OCI-M2 (cell line): ENCODE data around the gene NUMB.

Source experiments
- DNase-seq: peaks from one replicate; lab custom pipeline; 2025; ENCODE audit not compliant: unreplicated experiment; lab: John Stamatoyannopoulos, UW

The NUMB gene

DNA sequence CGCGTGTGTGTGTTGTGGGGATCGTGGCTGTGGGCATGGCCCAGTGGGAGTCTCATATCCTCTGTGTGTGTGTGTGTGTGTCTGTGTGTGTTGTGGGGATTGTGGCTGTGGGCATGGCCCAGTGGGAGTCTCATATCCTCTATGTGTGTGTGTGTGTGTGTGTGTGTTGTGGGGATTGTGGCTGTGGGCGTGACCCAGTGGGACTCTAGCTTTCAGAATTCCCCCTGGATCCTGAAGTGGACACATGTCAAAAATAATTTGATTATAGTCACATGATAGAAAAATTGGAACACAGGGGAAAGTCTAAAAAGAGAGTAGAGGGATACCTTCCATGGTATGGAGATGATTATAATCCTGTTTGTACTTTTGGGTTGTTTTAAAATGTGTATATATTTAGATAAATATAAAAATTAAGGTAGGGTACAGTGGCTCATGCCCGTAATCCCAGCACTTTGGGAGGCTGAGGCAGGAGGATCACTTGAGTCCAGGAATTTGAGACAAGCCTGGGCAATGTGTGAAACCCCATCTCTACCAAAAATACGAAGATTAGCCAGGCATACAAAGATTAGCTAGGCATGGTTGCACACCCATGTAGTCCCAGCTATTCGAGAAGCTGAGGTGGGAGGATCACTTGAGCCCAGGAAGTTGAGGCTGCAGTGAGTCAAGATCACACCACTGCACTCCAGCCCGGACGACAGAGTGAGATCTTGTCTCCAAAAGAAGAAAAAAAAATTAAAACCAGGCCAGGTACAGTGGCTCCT lies 210.1 kb downstream of the NUMB start:
- DNase-seq = no peak

GRCh38 chr14:73246387-73247150 lies 211.8 kb downstream of the NUMB start:
- DNase-seq = no peak

DNA sequence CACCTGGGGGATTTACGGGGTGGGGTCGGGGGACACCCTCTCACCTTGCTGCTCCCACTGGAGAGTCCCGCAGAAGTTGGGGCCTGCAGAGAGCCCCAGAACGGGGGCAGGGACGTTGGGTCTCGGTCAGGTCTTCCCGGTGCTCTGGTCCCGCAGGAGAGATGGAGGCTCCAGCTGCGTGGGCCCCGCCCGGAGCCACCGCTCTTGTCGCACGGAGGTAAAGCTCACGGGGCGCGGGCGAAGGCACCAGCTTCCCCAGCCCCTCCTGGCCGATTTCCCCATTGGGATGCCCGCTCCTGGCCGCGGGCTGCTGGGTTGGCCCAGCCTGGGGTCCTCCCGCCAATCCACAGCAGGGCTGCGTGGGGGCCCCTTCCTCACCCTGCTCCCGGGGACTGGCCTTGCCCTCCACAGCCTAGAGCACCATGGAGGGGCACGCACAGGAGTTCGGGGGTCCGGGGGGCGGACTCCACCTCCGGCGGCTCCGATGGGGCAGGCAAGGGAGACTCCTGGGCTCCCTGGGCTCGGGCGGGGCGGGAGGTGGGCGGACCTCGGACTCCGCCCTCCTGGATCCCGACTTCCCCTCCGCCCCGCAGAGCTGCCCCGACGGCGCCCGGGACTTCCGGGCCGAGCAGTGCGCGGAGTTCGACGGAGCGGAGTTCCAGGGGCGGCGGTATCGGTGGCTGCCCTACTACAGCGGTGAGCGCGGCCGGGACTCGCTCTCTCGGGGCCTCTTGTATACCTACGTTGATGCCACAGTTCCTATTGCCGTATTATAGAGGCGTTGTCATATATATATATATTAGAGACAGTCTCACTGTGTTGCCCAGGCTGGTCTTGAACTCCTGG lies 212.6 kb downstream of the NUMB start:
- DNase-seq = no peak

DNA sequence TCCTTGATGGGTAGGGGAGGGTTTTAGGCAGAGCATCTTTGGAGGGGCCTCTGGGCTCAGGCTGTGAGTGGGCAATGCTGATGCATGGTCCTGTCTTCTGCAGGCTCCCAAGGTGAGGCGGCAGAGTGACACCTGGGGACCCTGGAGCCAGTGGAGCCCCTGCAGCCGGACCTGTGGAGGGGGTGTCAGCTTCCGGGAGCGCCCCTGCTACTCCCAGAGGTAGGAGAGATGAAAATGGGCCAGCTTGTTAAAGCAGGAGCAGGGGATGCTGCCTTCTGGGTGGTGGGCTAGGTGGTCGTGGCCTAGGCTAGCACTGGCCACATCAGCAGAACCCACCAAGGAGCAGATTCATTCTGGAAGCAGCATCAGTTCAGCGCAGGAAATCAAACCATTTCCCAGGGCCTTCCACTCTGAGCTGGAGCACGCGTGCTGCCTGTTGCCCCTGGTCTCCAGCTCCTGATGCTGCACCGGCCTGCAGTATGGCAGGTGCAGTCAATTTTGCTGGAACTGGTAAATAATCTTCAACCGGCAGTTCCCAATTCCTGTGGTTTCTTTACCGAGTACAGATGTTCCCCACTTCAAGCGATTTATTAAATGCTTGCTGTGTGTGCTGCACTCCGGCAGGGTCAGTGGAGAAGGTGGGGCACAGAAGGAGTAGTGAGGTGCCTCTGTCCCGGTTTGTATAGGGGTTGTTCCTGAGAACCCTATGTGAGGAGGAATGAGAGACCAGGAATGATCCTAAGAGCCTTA lies 213.6 kb downstream of the NUMB start:
- DNase-seq = no peak

- no peak for DNase-seq
Observed at GRCh38 chr14:73243748-73244147, 214.6 kb downstream of the NUMB start.

- no peak for DNase-seq
Observed at GRCh38 chr14:73243341-73243740, 215.0 kb downstream of the NUMB start.

GRCh38 chr14:73242357-73242901 lies 215.9 kb downstream of the NUMB start:
- no peak for DNase-seq

DNA sequence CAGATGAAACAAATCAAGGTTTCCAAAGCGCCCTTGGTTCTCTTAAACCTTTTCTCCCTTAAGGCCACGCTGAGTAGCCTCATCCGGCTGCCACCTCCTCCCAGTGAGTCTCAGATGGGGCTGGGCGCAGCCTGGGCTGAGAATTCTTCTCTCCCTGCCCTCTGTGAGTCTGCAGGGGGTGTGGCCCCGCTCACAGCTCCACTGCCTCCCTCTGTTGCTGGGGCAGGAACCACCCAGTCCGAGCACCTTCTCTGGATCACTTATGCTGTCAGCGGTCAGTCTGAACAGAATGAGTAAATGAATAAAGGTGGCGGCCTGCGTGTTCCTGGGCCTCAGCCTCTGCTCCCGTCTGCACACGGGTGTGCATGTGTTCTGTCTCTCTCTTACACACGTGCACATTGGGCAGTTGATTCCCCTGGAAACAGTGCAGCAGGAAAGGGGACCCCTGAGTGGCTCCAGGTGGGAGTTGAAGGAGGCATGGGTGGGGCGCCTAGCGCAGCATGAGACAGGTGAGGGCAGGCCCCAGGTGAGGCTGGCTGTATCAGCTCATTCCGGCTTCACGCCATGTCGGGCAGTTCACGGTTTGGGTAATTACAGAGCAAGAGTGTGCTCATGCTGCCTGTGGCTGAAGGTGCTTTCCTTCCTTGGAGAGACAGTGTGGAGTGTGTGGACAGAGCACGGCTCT lies 216.7 kb downstream of the NUMB start:
- DNase-seq = no peak

- DNase-seq = no peak
Observed at GRCh38 chr14:73240816-73241480, 217.4 kb downstream of the NUMB start.

DNA sequence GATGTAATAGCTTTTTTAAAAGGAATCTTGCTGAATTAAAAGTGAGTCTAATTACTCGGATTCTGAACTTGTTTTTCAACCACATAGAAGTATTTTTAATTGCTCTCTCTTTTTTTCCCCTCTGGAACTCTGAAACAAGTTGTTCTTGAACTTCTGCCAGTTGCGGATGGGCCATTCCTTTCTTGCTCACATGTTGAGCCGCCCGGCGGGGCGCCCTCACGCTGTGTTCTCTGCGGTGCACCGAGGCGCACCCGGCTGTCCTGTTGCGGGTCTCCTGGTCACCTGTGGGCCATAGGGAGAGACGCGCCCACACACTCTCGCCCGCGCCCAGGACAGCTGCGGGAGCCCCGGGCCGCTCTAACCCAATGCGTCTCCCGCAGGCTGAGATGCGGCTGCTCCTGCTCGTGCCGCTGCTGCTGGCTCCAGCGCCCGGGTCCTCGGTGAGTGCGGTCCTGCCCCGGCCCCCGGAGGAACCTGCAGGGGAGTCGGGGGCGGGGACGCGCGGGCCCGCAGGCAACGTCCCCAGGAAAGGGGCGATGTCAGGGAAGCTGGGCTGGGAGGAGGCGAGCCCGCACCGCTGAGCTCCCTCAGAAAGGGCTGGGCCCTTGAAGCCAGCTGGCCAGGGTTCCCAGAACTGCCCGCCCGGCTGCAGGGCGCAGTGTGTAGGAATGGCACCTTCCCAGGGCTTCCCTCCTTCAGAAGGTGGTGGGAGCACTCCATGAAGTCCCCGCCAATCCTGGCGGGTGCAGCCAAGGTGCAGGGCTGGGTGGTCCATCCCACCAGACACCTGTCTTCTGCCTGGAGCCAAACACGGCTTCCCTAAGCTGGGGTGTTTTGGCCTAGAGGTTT lies 218.7 kb downstream of the NUMB start:
- no peak for DNase-seq

DNA sequence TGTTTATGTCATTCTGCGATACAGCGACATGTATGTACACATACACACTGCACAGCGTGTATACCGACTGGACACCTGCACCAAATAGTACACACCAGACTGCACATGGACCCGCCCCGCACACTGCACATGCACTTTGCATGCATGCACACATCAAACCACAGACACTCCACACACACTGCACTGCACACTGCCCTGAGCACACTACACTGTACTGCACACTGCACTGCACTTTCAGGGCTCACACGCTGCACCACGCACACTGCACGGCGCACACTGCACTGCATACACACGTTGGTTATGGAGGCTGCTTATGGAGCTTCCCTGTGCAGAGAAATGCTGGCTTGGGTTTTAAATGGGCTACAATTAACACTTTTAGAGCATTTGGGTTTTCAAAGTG lies 219.4 kb downstream of the NUMB start:
- no peak for DNase-seq

- no peak for DNase-seq
Observed at GRCh38 chr14:73238424-73238852, 219.9 kb downstream of the NUMB start.

- DNase-seq = no peak
Observed at GRCh38 chr14:73237786-73238423, 220.4 kb downstream of the NUMB start.

- DNase-seq = no peak
Observed at GRCh38 chr14:73237219-73237785, 221.0 kb downstream of the NUMB start, which contains the start of gene PAPLN. Gene PAPLN (plus strand): TSS chr14:73237506. CDS start chr14:73239779, 2,273 bp downstream.

DNA sequence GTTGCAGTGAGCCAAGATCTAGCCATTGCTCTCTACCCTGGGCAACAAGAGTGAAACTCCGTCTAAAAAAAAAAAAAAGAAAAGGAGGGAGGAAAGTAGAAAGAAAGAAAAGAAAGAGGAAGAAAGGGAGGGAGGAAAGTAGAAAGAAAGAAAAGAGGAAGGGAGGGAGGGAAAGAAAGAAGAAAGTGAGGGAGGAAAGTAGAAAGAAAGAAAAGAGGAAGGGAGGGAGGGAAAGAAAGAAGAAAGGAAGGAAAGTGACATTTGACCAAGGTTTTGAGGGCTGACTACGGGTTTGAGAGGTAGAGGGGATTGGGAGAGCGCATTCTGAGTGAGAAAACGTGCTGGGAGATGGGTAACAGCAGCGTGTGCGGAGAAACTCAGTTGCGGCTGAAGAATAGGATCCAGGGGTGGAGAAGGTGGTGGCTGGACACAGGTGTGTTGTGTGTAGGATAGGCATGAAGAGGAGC lies 221.6 kb downstream of the NUMB start:
- no peak for DNase-seq

GRCh38 chr14:73236157-73236556 lies 222.2 kb downstream of the NUMB start:
- no peak for DNase-seq

- no peak for DNase-seq
Observed at GRCh38 chr14:73235531-73236155, 222.7 kb downstream of the NUMB start.
